Stimulated activated CD4-positive, alpha-beta T cell treated with anti-CD3 and anti-CD28 coated beads, Interleukin-2, amount 100 ng/mL, for 24 hours (primary cell): Measurements from ENCODE around the gene ALKBH4.
A peak's percentile ranks its signal among the peaks of the same experiment; 100 is the strongest.
"Not testable (repeated sequence)": the region's sequence is repeated elsewhere in the genome, so short reads cannot be mapped to it uniquely, and the experiment has no call there.

Source experiments
- DNase-seq, 2 donors: peaks; one replicate each; pipeline ENCODE4 v3.0.0-alpha.2; 2020

Gene ALKBH4, protein sequence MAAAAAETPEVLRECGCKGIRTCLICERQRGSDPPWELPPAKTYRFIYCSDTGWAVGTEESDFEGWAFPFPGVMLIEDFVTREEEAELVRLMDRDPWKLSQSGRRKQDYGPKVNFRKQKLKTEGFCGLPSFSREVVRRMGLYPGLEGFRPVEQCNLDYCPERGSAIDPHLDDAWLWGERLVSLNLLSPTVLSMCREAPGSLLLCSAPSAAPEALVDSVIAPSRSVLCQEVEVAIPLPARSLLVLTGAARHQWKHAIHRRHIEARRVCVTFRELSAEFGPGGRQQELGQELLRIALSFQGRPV

DNA sequence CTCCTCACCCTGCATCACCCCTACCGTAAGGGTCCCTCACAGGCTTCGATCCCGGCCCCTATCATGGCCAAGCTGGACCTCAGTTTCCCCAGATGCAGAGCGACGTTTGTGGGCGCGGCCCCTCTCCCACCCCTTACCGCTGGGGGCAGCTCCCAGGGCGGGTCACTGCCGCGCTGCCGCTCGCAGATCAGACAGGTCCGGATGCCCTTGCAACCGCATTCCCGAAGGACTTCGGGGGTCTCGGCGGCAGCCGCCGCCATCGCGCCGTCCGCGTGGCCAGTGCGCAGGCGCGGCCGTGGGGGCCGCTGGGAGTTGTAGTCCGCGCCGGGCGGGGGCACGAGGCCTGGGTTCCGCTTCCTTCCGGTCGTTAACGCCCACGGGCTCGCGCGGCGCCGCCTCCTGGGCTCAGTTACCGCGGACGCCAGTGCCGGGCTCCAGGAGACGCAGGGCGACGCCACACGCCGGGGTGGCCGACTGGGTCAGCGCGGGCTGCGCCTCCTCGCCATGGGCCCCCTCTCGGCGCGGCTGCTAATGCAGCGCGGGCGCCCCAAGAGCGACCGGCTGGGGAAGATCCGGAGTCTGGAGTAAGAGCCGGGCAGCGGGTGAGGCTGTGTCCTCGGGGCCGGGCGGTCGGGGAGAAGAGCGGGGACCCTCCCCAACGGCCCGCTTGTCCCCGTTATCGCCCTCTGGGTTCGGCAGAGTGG lies at the start of gene ALKBH4, which contains the start of gene LRWD1:
Gene ALKBH4, minus strand, starts transcription at position 287 of the 704 bp plus-strand sequence. Its CDS starts 27 bp downstream, at position 260.
Gene LRWD1, plus strand, starts transcription at position 408 of the 704 bp plus-strand sequence. Its CDS starts 97 bp downstream, at position 505.
- DNase-seq, result peak; percentile 97 to 98

- DNase-seq, result not testable (repeated sequence)
These were observed 48.1 kb upstream of the ALKBH4 start for GRCh38 chr7:102512642-102513221.

GRCh38 chr7:102511860-102512522 lies 47.3 kb upstream of the ALKBH4 start:
- not testable (repeated sequence) for DNase-seq

- not testable (repeated sequence) for DNase-seq
These were observed 45.9 kb upstream of the ALKBH4 start for GRCh38 chr7:102510575-102510974.

GRCh38 chr7:102507410-102508088 lies 42.9 kb upstream of the ALKBH4 start:
- not testable (repeated sequence) for DNase-seq

- not testable (repeated sequence) for DNase-seq
These were observed 40.9 kb upstream of the ALKBH4 start for GRCh38 chr7:102505298-102506185.

GRCh38 chr7:102503141-102503540 lies 38.5 kb upstream of the ALKBH4 start:
- not testable (repeated sequence) for DNase-seq

DNA sequence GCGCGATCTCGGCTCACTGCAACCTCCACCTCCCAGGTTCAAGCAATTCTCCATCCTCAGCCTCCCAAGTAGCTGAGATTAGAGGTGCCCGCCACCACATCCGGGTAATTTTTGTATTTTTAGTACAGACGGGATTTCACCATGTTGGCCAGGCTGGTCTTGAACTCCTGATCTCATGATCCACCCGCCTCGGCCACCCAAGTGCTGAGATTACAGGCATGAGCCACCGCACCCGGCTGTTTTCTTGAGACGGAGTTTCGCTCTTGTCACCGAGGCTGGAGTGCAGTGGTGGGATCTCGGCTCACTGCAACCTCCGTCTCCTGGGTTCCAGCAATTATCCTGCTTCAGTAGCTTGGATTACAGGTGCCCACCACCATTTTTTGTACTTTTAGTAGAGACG lies 33.7 kb upstream of the ALKBH4 start:
- DNase-seq, result not testable (repeated sequence)

GRCh38 chr7:102497308-102497707 lies 32.6 kb upstream of the ALKBH4 start:
- DNase-seq, result peak in 1 of 2 donors; percentile 10

- not testable (repeated sequence) for DNase-seq
These were observed 32.2 kb upstream of the ALKBH4 start for GRCh38 chr7:102496861-102497260.

- not testable (repeated sequence) for DNase-seq
These were observed 29.9 kb upstream of the ALKBH4 start for GRCh38 chr7:102494473-102495149.

DNA sequence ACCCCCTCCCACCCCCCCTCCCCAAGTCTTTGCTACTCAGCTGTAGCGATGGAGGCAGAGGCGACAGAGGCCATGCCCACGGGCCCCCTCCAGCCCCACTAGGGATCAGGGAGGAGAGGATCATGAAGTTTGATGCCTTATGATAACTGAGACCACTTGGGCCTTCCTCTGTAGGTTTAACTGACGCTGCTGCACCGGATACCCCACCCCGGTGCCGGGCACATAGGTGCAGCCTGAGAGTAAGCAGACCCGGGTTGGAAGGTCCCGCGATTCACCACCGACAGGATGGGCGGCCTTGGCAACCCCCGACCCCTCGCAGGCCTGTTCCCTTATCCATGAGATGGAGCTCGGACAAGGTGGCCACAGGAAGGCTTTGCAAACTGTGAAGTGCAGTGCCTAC lies 29.4 kb upstream of the ALKBH4 start:
- peak in 1 of 2 donors; percentile 25 for DNase-seq

GRCh38 chr7:102493220-102493935 lies 28.7 kb upstream of the ALKBH4 start:
- not testable (repeated sequence) for DNase-seq

DNA sequence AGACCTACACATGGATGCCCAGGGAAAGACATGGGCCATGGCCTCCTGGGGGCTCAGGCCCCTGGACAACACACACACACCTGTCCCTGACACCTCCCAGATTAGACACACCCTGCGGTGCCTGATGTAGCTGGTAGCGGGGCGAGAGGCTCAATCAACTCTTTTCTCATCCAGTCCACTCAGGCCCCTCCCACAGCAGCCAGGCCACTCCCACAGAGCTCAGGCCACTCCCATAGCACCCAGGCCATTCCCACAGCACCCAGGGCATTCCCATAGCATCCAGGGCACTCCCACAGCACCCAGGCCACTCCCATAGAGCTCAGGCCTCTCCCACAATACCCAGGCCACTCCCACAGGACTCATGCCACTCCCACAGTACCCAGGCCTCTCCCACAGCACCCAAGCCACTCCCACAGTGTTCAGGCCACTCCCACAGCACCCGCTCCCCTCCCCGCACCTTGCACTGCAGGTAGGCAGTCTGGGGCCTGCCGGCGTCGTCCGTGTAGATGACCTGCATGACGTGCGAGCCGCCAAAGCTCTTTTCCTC lies 25.9 kb upstream of the ALKBH4 start:
- peak; percentile 73 to 79 for DNase-seq

DNA sequence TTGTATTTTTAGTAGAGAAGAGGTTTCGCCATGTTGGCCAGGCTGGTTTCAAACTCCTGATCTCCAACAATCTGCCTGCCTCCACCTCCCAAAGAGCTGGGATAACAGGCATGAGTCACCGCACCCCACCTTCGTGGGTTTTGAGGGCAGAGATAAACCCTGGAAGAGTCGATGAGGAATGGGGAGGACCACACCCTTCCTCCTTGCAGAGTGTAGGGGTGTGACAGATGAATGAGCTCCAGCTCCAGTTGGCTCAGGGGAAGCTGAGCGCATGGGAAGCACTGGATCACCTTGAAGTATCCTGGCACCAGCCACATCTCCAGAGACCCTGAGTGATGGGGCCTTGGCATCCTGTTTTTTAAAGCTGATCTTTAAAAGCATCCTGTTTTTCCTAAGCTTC lies 19.7 kb upstream of the ALKBH4 start:
- DNase-seq, result not testable (repeated sequence)

GRCh38 chr7:102481962-102482361 lies 17.3 kb upstream of the ALKBH4 start:
- not testable (repeated sequence) for DNase-seq

DNA sequence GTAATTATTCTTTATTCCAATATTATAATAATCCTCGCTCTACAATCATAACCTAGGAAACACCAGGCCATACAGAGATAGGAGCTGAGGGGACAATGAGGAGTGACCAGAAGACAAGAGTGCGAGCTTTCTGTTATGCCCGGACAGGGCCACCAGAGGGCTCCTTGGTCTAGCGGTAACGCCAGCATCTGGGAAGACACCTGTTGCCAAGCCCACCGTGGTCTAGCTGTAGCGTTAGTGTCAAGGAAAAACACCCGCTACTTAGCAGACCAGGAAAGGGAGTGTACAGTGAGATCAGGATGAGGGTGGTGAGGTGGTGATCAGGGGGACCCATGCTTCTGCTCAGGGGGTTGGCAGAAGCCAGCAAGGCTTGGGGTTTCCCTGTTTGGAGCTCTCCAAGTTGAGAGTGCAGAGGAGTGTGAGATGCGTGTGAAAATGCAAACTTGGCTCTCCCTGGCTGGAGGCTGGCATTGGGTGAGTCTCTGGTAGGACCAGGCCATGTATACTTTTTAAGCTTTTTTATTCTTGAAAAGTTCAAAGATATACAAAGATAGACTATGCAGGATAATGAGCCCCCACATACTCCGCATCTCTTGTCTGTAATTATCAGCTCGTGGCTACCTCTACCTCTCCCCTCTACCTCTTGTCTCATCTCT lies 15.4 kb upstream of the ALKBH4 start:
- peak; percentile 27 to 45 for DNase-seq

DNA sequence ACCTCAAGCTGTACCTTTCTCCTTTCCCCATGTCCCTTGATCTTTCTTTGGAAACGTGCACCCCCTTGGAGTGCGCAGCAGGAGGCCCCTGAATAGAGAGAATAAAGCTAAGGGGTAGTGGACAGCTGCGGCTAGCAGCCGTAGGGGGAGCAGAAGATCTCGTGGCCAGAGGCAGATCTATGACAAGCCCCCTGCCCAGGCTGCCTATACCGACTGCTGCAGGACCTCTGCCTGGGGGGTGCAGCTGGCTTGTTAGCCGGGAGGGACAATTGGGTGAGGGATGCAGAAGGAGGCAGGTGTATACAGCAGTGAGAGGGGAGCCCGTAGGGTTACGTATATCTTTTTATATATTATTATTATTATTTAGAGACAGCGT lies 14.5 kb upstream of the ALKBH4 start:
- DNase-seq, result not testable (repeated sequence)
